NCI-H2029 (cell line): Measurements from ENCODE around the gene PRRC2B.
"Not testable (repeated sequence)": the region's sequence is repeated elsewhere in the genome, so short reads cannot be mapped to it uniquely, and the experiment has no call there.

Source experiments
- DNase-seq: peaks from one replicate; lab custom pipeline; 2025; lab: John Stamatoyannopoulos, UW

The PRRC2B gene

GRCh38 chr9:131386281-131386680 lies 7.6 kb upstream of the PRRC2B start:
- no peak for DNase-seq

- no peak for DNase-seq
Measured at GRCh38 chr9:131387394-131387793, 6.5 kb upstream of the PRRC2B start.

- no peak for DNase-seq
Measured at GRCh38 chr9:131391020-131391419, 2.9 kb upstream of the PRRC2B start.

GRCh38 chr9:131391504-131391903 lies 2.4 kb upstream of the PRRC2B start:
- DNase-seq = no peak

DNA sequence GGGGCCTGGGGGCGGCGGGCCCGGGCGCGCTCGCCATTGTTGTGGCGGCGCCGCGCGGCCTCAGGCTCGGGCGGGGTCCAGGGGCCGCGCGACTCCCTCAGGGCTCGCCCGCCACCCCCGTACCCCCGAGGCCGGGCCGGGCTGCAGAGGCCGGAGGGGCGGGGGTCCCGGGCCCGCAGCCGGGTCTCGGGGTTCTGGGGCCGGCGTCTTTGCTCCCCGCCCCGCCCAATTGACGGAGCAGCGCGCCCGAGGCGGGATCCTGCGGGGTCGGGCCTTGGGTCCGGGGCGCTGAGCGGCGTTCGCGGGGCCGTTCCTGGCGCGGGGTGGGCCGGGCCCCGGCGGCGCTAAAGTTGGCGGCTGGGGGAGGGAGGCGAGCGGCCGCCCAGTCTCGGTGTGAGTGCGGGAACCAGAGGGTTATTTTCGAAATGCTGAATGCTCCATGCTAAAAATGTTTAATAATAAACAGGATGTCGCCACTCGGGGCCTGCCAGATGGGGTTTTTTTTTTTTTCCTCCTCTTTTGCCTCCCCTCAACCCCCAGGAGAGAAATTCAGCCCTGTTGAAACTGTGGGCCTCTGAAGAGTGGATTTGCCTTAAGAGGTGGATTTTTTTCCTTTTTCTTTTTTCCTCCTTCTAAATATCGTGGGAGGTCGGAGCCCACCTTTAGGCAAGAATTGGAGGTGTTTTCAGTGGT lies 724 bp downstream of the PRRC2B start:
- DNase-seq = no peak

GRCh38 chr9:131395157-131396098 lies 1.5 kb downstream of the PRRC2B start:
- peak; percentile 47 for DNase-seq

DNA sequence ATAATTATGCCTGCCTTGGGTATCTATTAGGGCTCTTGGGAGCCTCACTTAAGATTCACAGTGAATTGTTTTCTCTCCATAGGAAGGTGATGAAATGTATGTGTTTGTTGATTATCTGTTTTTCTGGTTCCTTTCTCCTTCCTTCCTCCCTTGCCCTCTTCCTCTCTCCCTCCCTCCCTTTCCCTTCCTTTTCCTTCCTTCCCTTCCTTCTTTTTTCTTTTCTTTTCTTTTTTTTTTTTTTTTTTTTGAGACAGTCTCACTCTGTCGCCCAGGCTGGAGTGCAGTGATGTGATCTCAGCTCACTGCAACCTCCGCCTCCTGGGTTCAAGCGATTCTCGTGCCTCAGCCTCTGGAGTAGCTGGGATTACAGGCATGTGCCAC lies 2.2 kb downstream of the PRRC2B start:
- DNase-seq = not testable (repeated sequence)

DNA sequence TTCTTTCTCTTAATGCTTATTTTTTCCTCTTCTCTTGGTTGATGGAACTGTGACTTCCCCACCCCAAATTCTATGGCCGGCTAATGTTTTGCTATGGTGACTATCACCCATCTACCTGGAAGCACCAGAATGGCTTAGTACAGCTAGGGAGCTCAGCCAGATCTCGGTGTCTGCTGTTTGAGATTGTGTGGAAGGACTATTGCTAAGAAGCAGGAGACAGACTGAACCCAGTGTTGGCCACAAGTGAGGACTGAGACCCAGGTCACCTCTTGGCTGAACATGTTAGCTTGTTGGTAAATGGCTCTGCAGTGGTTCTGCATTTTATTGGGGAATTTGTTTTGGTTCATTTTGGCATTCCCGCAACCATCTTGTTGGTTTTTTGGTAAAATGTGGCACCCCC lies 2.7 kb downstream of the PRRC2B start:
- no peak for DNase-seq

DNA sequence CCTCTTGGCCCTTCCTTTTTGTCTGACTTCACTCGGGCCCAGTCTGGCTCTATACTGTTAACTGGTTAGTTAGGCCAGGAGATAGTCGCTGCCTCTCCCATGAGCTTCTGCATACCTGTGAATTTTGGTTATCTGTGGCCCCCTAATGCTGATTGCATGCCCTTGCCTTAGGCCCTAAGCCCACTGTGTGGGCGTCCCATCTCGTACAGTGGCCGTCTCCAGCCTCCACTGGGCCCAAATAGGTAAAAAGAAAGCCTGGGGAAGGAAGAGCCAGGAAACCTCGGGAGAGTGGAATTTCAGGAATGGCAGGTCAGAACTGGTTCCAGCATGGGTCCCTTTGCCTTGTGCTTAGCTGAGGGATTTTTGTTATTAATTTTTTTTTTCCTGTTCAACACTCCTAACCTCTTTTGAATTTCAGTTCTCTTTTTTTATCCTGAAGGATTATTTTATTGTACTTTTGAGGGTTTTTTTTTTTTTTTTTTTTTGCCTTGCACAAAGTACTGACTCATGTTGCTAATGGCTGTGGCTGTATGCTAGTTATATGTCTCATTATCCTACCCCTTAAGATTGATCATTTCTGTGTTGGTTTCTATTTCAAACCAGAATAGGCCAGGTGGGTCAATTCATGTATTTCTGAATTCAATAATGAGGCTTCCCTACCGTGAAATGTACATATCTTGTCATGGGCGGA lies 3.4 kb downstream of the PRRC2B start:
- no peak for DNase-seq

- DNase-seq = no peak
Measured at GRCh38 chr9:131398204-131398603, 4.3 kb downstream of the PRRC2B start.

DNA sequence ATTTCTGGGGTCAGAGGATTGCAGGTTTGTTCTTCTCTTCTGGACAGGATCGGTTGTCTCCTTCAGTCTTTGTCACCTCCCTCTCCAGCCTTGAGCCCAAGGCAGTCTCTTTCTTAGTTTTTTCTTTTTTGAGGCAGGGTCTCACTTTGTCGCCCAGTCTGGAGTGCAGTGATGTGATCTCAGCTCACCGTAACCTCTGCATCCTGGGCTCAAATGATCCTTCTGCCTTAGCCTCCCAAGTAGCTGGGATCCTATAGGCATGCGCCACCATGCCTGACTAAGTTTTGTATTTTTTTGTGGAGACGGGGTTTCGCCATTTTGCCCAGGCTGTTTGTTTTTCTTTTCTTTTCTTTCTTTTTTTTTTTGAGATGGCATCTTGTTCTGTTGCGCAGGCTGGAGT lies 6.1 kb downstream of the PRRC2B start:
- no peak for DNase-seq

DNA sequence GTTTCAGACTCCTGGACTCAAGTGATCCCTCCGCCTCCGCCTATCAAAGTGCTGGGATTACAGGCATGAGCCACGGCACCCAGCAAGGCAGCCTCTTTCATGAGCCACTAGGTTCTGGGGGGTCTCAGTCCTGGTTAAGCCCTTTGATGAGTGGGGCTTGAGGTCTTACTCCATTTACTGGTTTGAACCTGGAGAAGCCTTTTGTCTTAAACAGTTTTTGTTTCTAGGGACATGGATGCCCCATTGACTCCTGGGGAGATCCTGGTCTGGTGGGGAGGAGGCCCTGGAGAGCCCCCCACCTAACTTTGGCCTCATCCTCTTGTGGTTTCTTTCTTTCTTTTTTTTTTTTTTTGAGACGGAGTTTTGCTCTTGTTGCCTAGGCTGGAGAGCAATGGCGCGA lies 6.7 kb downstream of the PRRC2B start:
- no peak for DNase-seq

DNA sequence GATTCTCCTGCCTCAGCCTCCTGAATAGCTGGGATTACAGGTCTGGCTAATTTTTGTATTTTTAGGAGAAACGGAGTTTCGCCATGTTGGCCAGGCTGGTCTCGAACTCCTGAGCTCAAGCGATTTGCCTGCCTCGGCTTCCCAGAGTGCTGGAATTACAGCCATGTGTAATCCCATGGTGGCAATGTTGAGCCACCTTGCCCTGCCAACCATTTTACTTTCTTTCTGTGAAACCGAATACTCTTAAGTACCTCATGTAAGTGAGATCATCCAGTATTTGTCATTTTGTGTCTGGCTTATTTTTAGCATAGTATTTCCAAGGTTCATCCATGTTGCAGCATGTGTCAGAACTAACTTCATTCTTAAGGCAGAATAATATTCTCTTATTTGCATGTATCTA lies 8.2 kb downstream of the PRRC2B start:
- DNase-seq = peak; percentile 70

GRCh38 chr9:131402738-131403492 lies 9.0 kb downstream of the PRRC2B start:
- DNase-seq = peak; percentile 86

- DNase-seq = no peak
Measured at GRCh38 chr9:131403493-131403773, 9.5 kb downstream of the PRRC2B start.

DNA sequence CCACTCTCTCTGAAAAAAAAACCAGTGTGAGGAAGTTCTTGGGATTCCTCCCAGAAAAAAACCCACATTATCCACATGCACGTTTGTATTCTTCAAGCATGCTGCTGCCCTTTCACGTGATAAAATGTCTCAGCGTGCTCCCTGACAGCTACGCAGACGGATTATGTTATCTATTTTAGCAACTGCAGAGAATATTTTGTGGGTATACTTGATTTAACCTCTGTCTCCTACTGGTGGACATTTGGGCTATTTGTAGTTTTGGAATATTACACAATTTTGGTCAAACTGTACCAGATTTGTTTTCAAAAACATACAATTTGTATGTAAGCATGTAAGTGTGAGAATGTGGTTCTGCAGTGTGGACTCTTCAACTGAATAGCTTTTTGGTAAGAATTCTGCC lies 10.7 kb downstream of the PRRC2B start:
- DNase-seq = no peak

DNA sequence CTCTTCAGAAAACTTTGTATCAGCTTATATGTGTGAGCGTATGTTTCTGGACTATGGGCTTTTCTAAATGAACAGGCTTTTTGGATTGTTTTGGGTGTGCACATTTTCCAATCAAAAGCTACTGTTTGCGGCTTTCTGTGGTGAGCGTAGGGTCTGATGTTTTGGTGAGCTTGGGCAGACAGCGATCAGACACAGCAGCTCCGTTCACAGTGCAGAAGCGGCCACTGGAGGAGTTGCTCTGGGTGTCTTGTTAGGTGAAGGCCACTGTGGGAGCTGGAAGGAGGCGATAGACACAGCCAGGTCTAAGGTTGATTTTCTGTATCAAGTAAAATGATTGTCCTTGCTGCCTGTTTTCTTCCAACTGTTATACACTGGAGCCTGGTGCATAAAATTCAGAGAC lies 11.1 kb downstream of the PRRC2B start:
- DNase-seq = no peak

GRCh38 chr9:131405428-131405827 lies 11.5 kb downstream of the PRRC2B start:
- no peak for DNase-seq

DNA sequence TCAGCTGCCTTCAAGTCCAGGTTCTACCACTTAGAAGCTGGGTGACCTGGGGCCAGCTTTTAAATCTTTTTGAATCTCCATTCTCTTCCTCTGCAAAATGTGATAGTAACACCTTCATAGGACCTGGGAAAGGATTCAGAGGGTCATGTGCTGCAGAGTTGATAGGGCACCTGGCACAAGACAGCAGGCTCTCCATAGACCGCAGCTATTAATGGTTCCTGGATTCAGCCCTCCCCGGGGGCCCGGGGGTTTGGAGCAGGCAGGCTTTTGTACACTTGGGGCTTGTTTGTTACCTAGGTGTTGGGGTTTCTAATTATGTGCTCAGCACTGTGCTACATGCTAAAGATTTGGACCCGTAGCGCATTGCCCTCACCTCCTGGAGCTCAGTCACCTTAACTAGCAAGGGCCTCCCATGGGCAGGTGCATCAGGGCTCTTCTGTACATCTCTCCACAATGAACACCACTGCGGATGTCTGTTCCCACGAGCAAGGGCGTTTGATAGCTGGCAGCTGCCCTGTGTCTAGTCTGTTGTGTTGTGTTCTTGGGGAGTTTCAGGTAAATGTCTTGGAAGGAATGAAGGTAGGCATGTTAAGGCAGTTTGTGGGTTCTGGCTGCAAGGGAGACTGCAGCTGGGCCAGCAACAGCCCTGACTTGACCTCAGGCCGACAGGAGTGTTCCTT lies 12.1 kb downstream of the PRRC2B start:
- DNase-seq = no peak

GRCh38 chr9:131406563-131407436 lies 12.9 kb downstream of the PRRC2B start:
- DNase-seq = no peak

DNA sequence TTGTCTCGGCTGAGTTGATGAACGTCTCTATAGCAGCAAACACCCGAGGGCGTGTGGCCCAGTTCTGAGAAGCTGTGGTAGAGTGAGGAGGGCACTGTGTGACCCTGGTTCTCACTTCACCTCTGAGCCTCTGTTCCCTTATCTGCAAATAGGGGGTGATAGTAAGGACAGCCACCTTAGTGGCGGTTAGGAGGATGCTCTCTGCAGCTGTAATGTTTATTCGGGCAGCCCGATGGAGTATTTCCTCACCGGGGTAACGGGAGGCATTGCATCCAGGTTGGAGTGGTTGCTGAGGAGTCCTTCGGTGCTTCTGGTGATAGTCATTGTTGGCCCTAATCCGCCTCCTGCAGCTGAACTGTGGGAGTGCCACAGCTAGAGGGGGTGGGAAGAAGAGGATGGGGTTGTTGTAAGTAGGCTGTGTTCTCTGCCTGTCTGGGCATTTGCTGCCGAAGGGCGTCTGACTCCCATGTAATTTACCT lies 13.9 kb downstream of the PRRC2B start:
- peak; percentile 69 for DNase-seq
